HepG2 (cell line): ENCODE results near the gene ZBTB2. TPM values are rescaled to one million over a fixed set of nuclear protein-coding genes. Genes with fewer than 3 reads are reported as not detected.

Experiments
- CENPT ChIP-seq: sonication (generic); formaldehyde crosslinking; IDR thresholded peaks from 2 replicates; pipeline ENCODE4 v1.8.0; 2022; ENCODE audit warnings: low read depth, mild to moderate bottlenecking, moderate library complexity, missing genetic modification reagents
- CHCHD3 ChIP-seq: sonication (generic); formaldehyde crosslinking; IDR thresholded peaks from 2 replicates; pipeline ENCODE4 v1.8.0; 2022; ENCODE audit warnings: mild to moderate bottlenecking, missing genetic modification reagents, moderate library complexity
- E2F2 ChIP-seq: sonication (generic); formaldehyde crosslinking; IDR thresholded peaks from 2 replicates; pipeline ENCODE4 v1.4.0; 2020; ENCODE audit warnings: missing genetic modification reagents, borderline replicate concordance
- GLMP ChIP-seq: sonication (generic); formaldehyde crosslinking; IDR thresholded peaks from 2 replicates; pipeline ENCODE4 v1.9.0; 2021; ENCODE audit warnings: missing genetic modification reagents, mild to moderate bottlenecking, borderline replicate concordance
- GPBP1L1 ChIP-seq: sonication (generic); formaldehyde crosslinking; IDR thresholded peaks from 2 replicates; pipeline ENCODE4 v1.5.0; 2020; ENCODE audit warnings: mild to moderate bottlenecking, missing genetic modification reagents
- KAT8 ChIP-seq: IDR thresholded peaks from 2 replicates; pipeline ENCODE4 v1.6.1; 2016; ENCODE audit warnings: missing genetic modification reagents, missing compliant biosample characterization
- KLF16 ChIP-seq, 2 experiments: sonication (generic) in 1 of 2; formaldehyde crosslinking in 1 of 2; IDR thresholded peaks; 2 replicates each; pipeline versions ENCODE4 v1.6.1 to v1.8.0; 2016 to 2023; ENCODE audit warnings: missing genetic modification reagents in 2 of 2, missing compliant biosample characterization in 1 of 2
- LCORL ChIP-seq, 2 experiments: fragments of 450-650 bp in 1 of 2; sonication (generic) in 1 of 2; formaldehyde crosslinking in 1 of 2; IDR thresholded peaks; 2 replicates each; pipeline versions ENCODE4 v1.5.0 to v1.6.1; 2017 to 2020; ENCODE audit warnings: antibody characterized with exemption in 1 of 2, missing genetic modification reagents in 1 of 2
- POLR2G ChIP-seq: fragments of 200-400 bp; formaldehyde crosslinking; IDR thresholded peaks from 2 replicates; pipeline ENCODE4 v1.6.1; 2018; ENCODE audit warnings: mild to moderate bottlenecking, low read depth, low read length, moderate library complexity
- RARA ChIP-seq: IDR thresholded peaks from 2 replicates; pipeline ENCODE4 v1.6.1; 2016; ENCODE audit warnings: missing genetic modification reagents, missing compliant biosample characterization
- RELA ChIP-seq: sonication (generic); formaldehyde crosslinking; IDR thresholded peaks from 2 replicates; pipeline ENCODE4 v1.4.0; 2020; ENCODE audit warnings: missing genetic modification reagents
- TBX3 ChIP-seq: fragments of 450-650 bp; IDR thresholded peaks from 2 replicates; pipeline ENCODE4 v1.6.1; 2017; ENCODE audit warnings: antibody characterized with exemption, mild to moderate bottlenecking, inconsistent platforms, borderline replicate concordance
- YEATS2 ChIP-seq: sonication (generic); formaldehyde crosslinking; IDR thresholded peaks from 2 replicates; pipeline ENCODE4 v1.4.0; 2020; ENCODE audit warnings: missing genetic modification reagents, borderline replicate concordance
- ZBTB46 ChIP-seq: sonication (generic); formaldehyde crosslinking; IDR thresholded peaks from 2 replicates; pipeline ENCODE4 v1.4.0; 2020; ENCODE audit warnings: mild to moderate bottlenecking, missing genetic modification reagents, borderline replicate concordance
- ZNF235 ChIP-seq: sonication (generic); formaldehyde crosslinking; IDR thresholded peaks from 2 replicates; pipeline ENCODE4 v1.8.1; 2023; ENCODE audit warnings: mild to moderate bottlenecking, missing genetic modification reagents, borderline replicate concordance
- ZNF484 ChIP-seq: sonication (generic); formaldehyde crosslinking; IDR thresholded peaks from 2 replicates; pipeline ENCODE4 v1.5.1; 2020; ENCODE audit warnings: mild to moderate bottlenecking, low read depth, missing genetic modification reagents, borderline replicate concordance
- ZNF687 ChIP-seq: sonication (generic); formaldehyde crosslinking; IDR thresholded peaks from 2 replicates; pipeline ENCODE4 v1.5.1; 2020; ENCODE audit warnings: mild to moderate bottlenecking, missing genetic modification reagents, moderate library complexity
- ZNF772 ChIP-seq: sonication (generic); formaldehyde crosslinking; IDR thresholded peaks from 2 replicates; pipeline ENCODE4 v1.5.0; 2020; ENCODE audit warnings: mild to moderate bottlenecking, missing genetic modification reagents
- polyA plus RNA-seq, 8 experiments: library from polyadenylated mRNA; depleted of rRNA in 3 of 8; stranded (reverse) in 7 of 8; unstranded in 1 of 8; fragments of >200 nt; fragmentation: Illumina TruSeq in 4 of 8; extraction: Trizol in 4 of 8; gene quantifications; 2 replicates each; pipeline versions ENCODE4 v1.2.1 to v1.2.3, GENCODE V29; 2011 to 2016; ENCODE audit warnings: low read depth in 4 of 8, missing spikeins in 1 of 8, mixed read lengths in 1 of 8; ENCODE audit not compliant: insufficient read depth in 1 of 8
- total RNA-seq, 5 experiments: library from RNA; depleted of rRNA; stranded (reverse); fragments of >200 nt; fragmentation: Illumina TruSeq; extraction: Trizol; gene quantifications; 2 replicates each; pipeline ENCODE4 v1.2.3, GENCODE V29; 2016; ENCODE audit warnings: low read depth in 1 of 5

Gene ZBTB2
- total and polyA plus RNA-seq, 2 of the 13 experiments (the other 11 are each of a cell fraction or from before 2014, with no cell fraction given): 15.4 to 22.8 TPM

- TF ChIP-seq GLMP (CRISPR knock-in tag) (no peak), ZNF484 (CRISPR knock-in tag) (0 out of 2 replicates have a peak, but pooled peaks have one; percentile 12), CHCHD3 (peak; percentile 96), KAT8 (peak; percentile 46; the same call in 1 of the 2 replicates), ZNF772 (CRISPR knock-in tag) (peak; percentile 56; the same call in 1 of the 2 replicates), TBX3 (no peak), GPBP1L1 (CRISPR knock-in tag) (no peak), POLR2G (peak; percentile 93), YEATS2 (peak; percentile 18; the same call in 1 of the 2 replicates), E2F2 (CRISPR knock-in tag) (peak; percentile 83; the same call in 1 of the 2 replicates), LCORL (IDR thresholded peaks at IDR 0.05) (no peak), LCORL (CRISPR knock-in tag; IDR thresholded peaks at IDR 0.05) (peak; percentile 53), ZBTB46 (CRISPR knock-in tag) (no peak), CENPT (CRISPR knock-in tag) (peak; percentile 78; the same call in 1 of the 2 replicates), ZNF235 (CRISPR knock-in tag) (peak; percentile 32), KLF16 (CRISPR knock-in tag; IDR thresholded peaks at IDR 0.05) (peak in 1 of 2 experiments; percentile 13; a peak in 1 of 4 replicates), ZNF687 (CRISPR knock-in tag) (peak; percentile 94), RELA (CRISPR knock-in tag) (peak; percentile 16; the same call in 1 of the 2 replicates), RARA (peak; percentile 41)
Observed at GRCh38 chr6:151389618-151390275, 1.6 kb downstream of the ZBTB2 start (continued).
